Measurements from ENCODE around the gene SLC27A4.

DNA sequence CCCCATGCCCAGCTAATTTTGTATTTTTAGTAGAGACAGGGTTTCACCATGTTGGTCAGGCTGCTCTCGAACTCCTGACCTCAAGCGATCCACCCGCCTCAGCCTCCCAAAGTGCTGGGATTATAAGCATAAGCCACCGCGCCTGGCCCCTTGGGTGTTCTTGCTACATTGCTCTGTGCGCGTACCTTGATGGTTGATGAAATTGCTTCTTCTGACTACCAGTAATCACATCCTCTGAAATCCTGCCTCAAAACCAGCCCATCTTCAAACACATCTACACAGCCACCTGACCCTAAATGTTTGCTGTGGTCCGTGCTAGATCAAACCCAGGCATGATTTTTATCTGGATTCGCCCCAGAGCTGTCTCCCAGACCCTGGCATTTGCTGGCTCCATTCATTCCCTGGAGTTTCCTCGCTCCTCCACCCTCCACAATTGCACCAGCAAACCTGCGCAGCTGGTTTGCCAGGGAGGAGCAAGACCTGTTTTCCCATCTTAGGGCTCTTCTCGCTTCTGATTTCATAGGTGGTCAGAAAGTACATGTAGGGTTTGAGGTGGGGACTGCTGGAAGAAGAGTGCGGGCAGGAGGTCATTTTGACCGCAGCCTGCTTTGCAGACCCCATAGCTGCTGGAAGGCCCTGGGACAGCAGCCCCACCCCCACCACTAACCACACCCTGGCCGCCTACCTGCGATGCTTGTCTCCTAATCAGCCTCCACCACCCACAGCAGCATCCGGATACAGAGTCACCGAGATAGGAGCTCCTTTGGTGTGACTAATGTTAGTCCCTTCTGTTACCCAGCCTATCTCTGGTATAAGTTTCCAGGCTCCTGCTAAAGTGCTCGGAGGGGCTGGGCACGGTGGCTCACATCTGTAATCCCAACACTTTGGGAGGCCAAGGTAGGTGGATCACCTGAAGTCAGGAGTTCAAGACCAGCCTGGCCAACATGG, 41.5 kb upstream of the SLC27A4 start:
- TF ChIP-seq, protein P1, sequence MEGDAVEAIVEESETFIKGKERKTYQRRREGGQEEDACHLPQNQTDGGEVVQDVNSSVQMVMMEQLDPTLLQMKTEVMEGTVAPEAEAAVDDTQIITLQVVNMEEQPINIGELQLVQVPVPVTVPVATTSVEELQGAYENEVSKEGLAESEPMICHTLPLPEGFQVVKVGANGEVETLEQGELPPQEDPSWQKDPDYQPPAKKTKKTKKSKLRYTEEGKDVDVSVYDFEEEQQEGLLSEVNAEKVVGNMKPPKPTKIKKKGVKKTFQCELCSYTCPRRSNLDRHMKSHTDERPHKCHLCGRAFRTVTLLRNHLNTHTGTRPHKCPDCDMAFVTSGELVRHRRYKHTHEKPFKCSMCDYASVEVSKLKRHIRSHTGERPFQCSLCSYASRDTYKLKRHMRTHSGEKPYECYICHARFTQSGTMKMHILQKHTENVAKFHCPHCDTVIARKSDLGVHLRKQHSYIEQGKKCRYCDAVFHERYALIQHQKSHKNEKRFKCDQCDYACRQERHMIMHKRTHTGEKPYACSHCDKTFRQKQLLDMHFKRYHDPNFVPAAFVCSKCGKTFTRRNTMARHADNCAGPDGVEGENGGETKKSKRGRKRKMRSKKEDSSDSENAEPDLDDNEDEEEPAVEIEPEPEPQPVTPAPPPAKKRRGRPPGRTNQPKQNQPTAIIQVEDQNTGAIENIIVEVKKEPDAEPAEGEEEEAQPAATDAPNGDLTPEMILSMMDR (IDR thresholded peaks at IDR 0.05): no peak
- TF ChIP-seq POLR2A (IDR thresholded peaks at IDR 0.05): no peak
